ENCODE measurements around the gene WNK1. TPM values are rescaled to one million over a fixed set of nuclear protein-coding genes. Genes with fewer than 3 reads are reported as not detected.
"Not testable (repeated sequence)": the region's sequence is repeated elsewhere in the genome, so short reads cannot be mapped to it uniquely, and the experiment has no call there.

WNK1 gene
- polyA plus RNA-seq, 1 experiment: 38.0 TPM

- DNase-seq (ENCODE audit: low read depth, low spot score): no peak
- Histone ChIP-seq H3K4me3 (ENCODE audit: low read depth, low read length) (no peak overlapping the region), H3K27me3 (ENCODE audit: control insufficient read depth, insufficient read depth, low read length) (no peaks in the 10 kb centered on the region), H3K27ac (ENCODE audit: low read depth, low read length) (no peak overlapping the region), H3K9me3 (ENCODE audit: control insufficient read depth, insufficient read depth, low read length) (no peaks in the 10 kb centered on the region)
- no peak for TF ChIP-seq CTCF (IDR thresholded peaks at IDR 0.05; ENCODE audit: low read depth, low read length)
- CTCF ChIA-PET: interaction anchor here (0.8 kb wide), 1 partner anchor 87 kb away, joined by 3 read pairs; no protein-coding TSS in a partner anchor
- POLR2A ChIA-PET: no interaction called here
Measured at GRCh38 chr12:837548-837947, 85.2 kb downstream of the WNK1 start.

- no peak for TF ChIP-seq CTCF (IDR thresholded peaks at IDR 0.05; ENCODE audit: low read depth, low read length)
- Histone ChIP-seq H3K9me3 (ENCODE audit: control insufficient read depth, insufficient read depth, low read length) (no peaks in the 10 kb centered on the region), H3K4me3 (ENCODE audit: low read depth, low read length) (no peak overlapping the region), H3K27me3 (ENCODE audit: control insufficient read depth, insufficient read depth, low read length) (no peaks in the 10 kb centered on the region), H3K27ac (ENCODE audit: low read depth, low read length) (no peak overlapping the region)
- ChIA-PET CTCF (no interaction called here), POLR2A (interaction anchor here (0.6 kb wide), 1 partner anchor 103 kb away, joined by 5 read pairs; no protein-coding TSS in a partner anchor)
- peak; percentile 15 for DNase-seq (ENCODE audit: low read depth, low spot score)
Measured at GRCh38 chr12:843609-844008, 91.2 kb downstream of the WNK1 start.

- H3K9me3 ChIP-seq (ENCODE audit: control insufficient read depth, insufficient read depth, low read length): no peaks in the 10 kb centered on the region
- ChIA-PET POLR2A (no interaction called here), CTCF (interaction anchor here (1.3 kb wide), 1 partner anchor 32 kb away, joined by 10 read pairs; no protein-coding TSS in a partner anchor)
- TF ChIP-seq CTCF (IDR thresholded peaks at IDR 0.05; ENCODE audit: low read depth, low read length): no peak
- no peak overlapping the region for H3K27ac ChIP-seq (ENCODE audit: low read depth, low read length)
- H3K27me3 ChIP-seq (ENCODE audit: control insufficient read depth, insufficient read depth, low read length): no peaks in the 10 kb centered on the region
- no peak overlapping the region for H3K4me3 ChIP-seq (ENCODE audit: low read depth, low read length)
- no peak for DNase-seq (ENCODE audit: low read depth, low spot score)
Measured at GRCh38 chr12:846421-846820, 94.0 kb downstream of the WNK1 start.

GRCh38 chr12:848173-848865 is 95.9 kb downstream of the WNK1 start:
- Histone ChIP-seq H3K27ac (ENCODE audit: low read depth, low read length) (no peak overlapping the region), H3K4me3 (ENCODE audit: low read depth, low read length) (no peak overlapping the region), H3K27me3 (ENCODE audit: control insufficient read depth, insufficient read depth, low read length) (no peaks in the 10 kb centered on the region), H3K9me3 (ENCODE audit: control insufficient read depth, insufficient read depth, low read length) (no peaks in the 10 kb centered on the region)
- ChIA-PET POLR2A (no interaction called here), CTCF (interaction anchor here (0.7 to 2.3 kb wide), 4 partner anchors 32 to 272 kb away, joined by 3 to 7 read pairs (median 3); partner anchors contain the start of gene RAD52)
- no peak for DNase-seq (ENCODE audit: low read depth, low spot score)
- TF ChIP-seq CTCF (IDR thresholded peaks at IDR 0.05; ENCODE audit: low read depth, low read length): no peak

- ChIA-PET CTCF (interaction anchor here (1.0 to 2.3 kb wide), 3 partner anchors 33 to 273 kb away, joined by 3 to 7 read pairs (median 3); no protein-coding TSS in a partner anchor), POLR2A (no interaction called here)
- no peaks in the 10 kb centered on the region for H3K27me3 ChIP-seq (ENCODE audit: control insufficient read depth, insufficient read depth, low read length)
- no peaks in the 10 kb centered on the region for H3K9me3 ChIP-seq (ENCODE audit: control insufficient read depth, insufficient read depth, low read length)
- DNase-seq (ENCODE audit: low read depth, low spot score): no peak
- no peak overlapping the region for H3K27ac ChIP-seq (ENCODE audit: low read depth, low read length)
- no peak for TF ChIP-seq CTCF (IDR thresholded peaks at IDR 0.05; ENCODE audit: low read depth, low read length)
- no peak overlapping the region for H3K4me3 ChIP-seq (ENCODE audit: low read depth, low read length)
Measured at GRCh38 chr12:848882-849527, 96.6 kb downstream of the WNK1 start.

- H3K27me3 ChIP-seq (ENCODE audit: control insufficient read depth, insufficient read depth, low read length); POLR2A ChIA-PET; DNase-seq (ENCODE audit: low read depth, low spot score); H3K9me3 ChIP-seq (ENCODE audit: control insufficient read depth, insufficient read depth, low read length); H3K27ac ChIP-seq (ENCODE audit: low read depth, low read length); H3K4me3 ChIP-seq (ENCODE audit: low read depth, low read length): not testable (repeated sequence)
- CTCF ChIA-PET: interaction anchor here (2.3 kb wide), 1 partner anchor 34 kb away, joined by 7 read pairs; no protein-coding TSS in a partner anchor
Measured at GRCh38 chr12:849733-850437, 97.5 kb downstream of the WNK1 start.
